Nephron (organoid): ENCODE measurements around the gene HNRNPL.
"Not testable (repeated sequence)": the region's sequence is repeated elsewhere in the genome, so short reads cannot be mapped to it uniquely, and the experiment has no call there.

Experiments used
- H3K27ac Mint-ChIP-seq, 3 experiments: 2 replicates each; pipeline ENCODE4 v1.8.0; 2020; ENCODE audit warnings: mixed read lengths in 3 of 3, mild to moderate bottlenecking in 2 of 3, moderate library complexity in 1 of 3
- H3K27me3 Mint-ChIP-seq: 2 replicates; pipeline ENCODE4 v1.8.0; 2021; ENCODE audit warnings: low read depth, mild to moderate bottlenecking, moderate library complexity, mixed read lengths
- H3K36me3 Mint-ChIP-seq: 2 replicates; pipeline ENCODE4 v1.8.0; 2020; ENCODE audit warnings: low read depth, mixed read lengths
- H3K4me1 Mint-ChIP-seq: 2 replicates; pipeline ENCODE4 v1.8.0; 2020; ENCODE audit warnings: mixed read lengths
- H3K4me3 Mint-ChIP-seq, 3 experiments: 2 replicates each; pipeline ENCODE4 v1.8.0; 2020; ENCODE audit warnings: mild to moderate bottlenecking in 3 of 3, mixed read lengths in 3 of 3, moderate library complexity in 2 of 3
- H3K9me3 Mint-ChIP-seq: 2 replicates; pipeline ENCODE4 v1.8.0; 2020; ENCODE audit warnings: mixed read lengths
- CTCF ChIP-seq, 3 experiments: fragments of 200-600 bp; sonication (generic); IDR thresholded peaks; one replicate each; pipeline ENCODE4 v1.5.0; 2021; ENCODE audit warnings: antibody characterized with exemption in 3 of 3; ENCODE audit not compliant: unreplicated experiment in 3 of 3

The HNRNPL gene

GRCh38 chr19:38801359-38802095 lies 48.3 kb downstream of the HNRNPL start:
- Mint-ChIP-seq H3K4me3 (no peak overlapping the region), H3K4me1 (no peaks in the 10 kb centered on the region), H3K27ac (no peak overlapping the region), H3K9me3 (peaks cover 5% of the 10 kb centered on the region), H3K36me3 (no peaks in the 10 kb centered on the region), H3K27me3 (peaks cover 4% of the 10 kb centered on the region)
- TF ChIP-seq CTCF (IDR thresholded peaks at IDR 0.05; ENCODE audit: unreplicated experiment in 3 of 3), result no peak

- H3K9me3 Mint-ChIP-seq, result peaks cover 5% of the 10 kb centered on the region
- peaks cover 4% of the 10 kb centered on the region for H3K27me3 Mint-ChIP-seq
- H3K4me1 Mint-ChIP-seq, result no peaks in the 10 kb centered on the region
- no peaks in the 10 kb centered on the region for H3K36me3 Mint-ChIP-seq
- no peak overlapping the region for H3K4me3 Mint-ChIP-seq
- no peak overlapping the region for H3K27ac Mint-ChIP-seq
- no peak for TF ChIP-seq CTCF (IDR thresholded peaks at IDR 0.05; ENCODE audit: unreplicated experiment in 3 of 3)
Observed at GRCh38 chr19:38800577-38801347, 49.0 kb downstream of the HNRNPL start.

- Mint-ChIP-seq H3K4me3 (no peak overlapping the region), H3K36me3 (no peaks in the 10 kb centered on the region), H3K27ac (no peak overlapping the region), H3K27me3 (peaks cover 5% of the 10 kb centered on the region), H3K4me1 (no peaks in the 10 kb centered on the region), H3K9me3 (peaks cover 5% of the 10 kb centered on the region)
- no peak for TF ChIP-seq CTCF (IDR thresholded peaks at IDR 0.05; ENCODE audit: unreplicated experiment in 3 of 3)
Observed at GRCh38 chr19:38799104-38799503, 50.7 kb downstream of the HNRNPL start.

- not testable (repeated sequence) for H3K4me3 Mint-ChIP-seq, H3K4me1 Mint-ChIP-seq, H3K27me3 Mint-ChIP-seq, H3K27ac Mint-ChIP-seq, H3K9me3 Mint-ChIP-seq, H3K36me3 Mint-ChIP-seq
Observed at GRCh38 chr19:38797781-38798180, 52.0 kb downstream of the HNRNPL start.

- peaks cover 5% of the 10 kb centered on the region for H3K9me3 Mint-ChIP-seq
- H3K36me3 Mint-ChIP-seq, result no peaks in the 10 kb centered on the region
- TF ChIP-seq CTCF (IDR thresholded peaks at IDR 0.05; ENCODE audit: unreplicated experiment in 3 of 3), result no peak
- H3K4me3 Mint-ChIP-seq, result no peak overlapping the region
- H3K27ac Mint-ChIP-seq, result no peak overlapping the region
- peaks cover 7% of the 10 kb centered on the region for H3K27me3 Mint-ChIP-seq
- peaks cover 5% of the 10 kb centered on the region for H3K4me1 Mint-ChIP-seq
Observed at GRCh38 chr19:38796154-38796553, 53.6 kb downstream of the HNRNPL start.

GRCh38 chr19:38795549-38795948 lies 54.2 kb downstream of the HNRNPL start:
- Mint-ChIP-seq H3K36me3 (no peaks in the 10 kb centered on the region), H3K9me3 (peaks cover 5% of the 10 kb centered on the region), H3K27me3 (peaks cover 7% of the 10 kb centered on the region), H3K4me1 (peaks cover 5% of the 10 kb centered on the region), H3K4me3 (no peak overlapping the region), H3K27ac (no peak overlapping the region)
- no peak for TF ChIP-seq CTCF (IDR thresholded peaks at IDR 0.05; ENCODE audit: unreplicated experiment in 3 of 3)
